Ureter (tissue), 1 donor: Measurements from ENCODE around the gene LRP6. TPM values are rescaled to one million over a fixed set of nuclear protein-coding genes. Genes with fewer than 3 reads are reported as not detected.
"Not testable (repeated sequence)": the region's sequence is repeated elsewhere in the genome, so short reads cannot be mapped to it uniquely, and the experiment has no call there.

Experiments used
- DNase-seq: peaks from one replicate; pipeline ENCODE4 v3.0.0-alpha.2; 2020; ENCODE audit warnings: low spot score
- total RNA-seq: library from RNA; stranded (reverse); gene quantifications from one replicate; pipeline ENCODE4 v1.2.4, GENCODE V29; 2023
- donor health status: DM: yes; HTN: yes; CAD: no.

LRP6 gene
- total RNA-seq, 1 donor from 2014 or later: 36.5 TPM

DNA sequence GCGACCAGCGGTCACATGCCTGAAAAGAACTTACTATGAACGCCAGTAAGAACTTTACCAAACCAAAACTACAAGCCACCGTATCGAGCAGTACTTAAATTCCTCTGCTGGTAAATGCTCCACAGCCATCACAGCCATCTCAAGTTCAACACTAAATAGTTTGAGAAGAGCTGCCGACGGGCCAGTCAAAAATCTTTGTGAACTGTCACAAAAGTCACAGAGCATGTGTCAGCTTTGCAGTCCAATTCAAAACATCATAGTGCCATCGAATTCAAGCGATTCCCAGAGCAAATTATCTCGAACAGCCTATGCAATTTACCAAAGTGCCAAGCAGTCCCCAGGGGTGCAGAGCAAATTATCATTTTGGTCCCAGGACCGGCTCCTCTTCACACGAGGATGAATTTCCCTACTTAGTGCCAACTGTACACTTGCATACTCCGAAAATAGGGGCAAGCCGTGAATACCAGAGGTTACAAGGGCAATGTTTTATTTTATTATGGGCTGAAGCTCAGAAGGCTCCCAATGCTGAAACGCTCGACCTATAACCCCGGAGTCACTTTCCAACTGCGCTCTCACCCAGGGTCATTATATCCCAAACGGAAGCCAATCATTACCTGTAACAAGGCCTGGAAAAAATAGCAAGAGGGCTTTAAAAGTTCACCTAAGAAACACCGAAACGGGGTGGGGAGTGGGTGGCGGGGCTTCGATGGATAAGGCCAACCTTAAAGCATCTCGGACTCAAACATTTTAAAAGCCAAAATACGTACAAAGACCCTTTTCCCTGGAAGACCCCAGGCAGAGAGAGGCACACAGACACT is 1.1 kb downstream of the LRP6 start:
- DNase-seq: no peak

DNA sequence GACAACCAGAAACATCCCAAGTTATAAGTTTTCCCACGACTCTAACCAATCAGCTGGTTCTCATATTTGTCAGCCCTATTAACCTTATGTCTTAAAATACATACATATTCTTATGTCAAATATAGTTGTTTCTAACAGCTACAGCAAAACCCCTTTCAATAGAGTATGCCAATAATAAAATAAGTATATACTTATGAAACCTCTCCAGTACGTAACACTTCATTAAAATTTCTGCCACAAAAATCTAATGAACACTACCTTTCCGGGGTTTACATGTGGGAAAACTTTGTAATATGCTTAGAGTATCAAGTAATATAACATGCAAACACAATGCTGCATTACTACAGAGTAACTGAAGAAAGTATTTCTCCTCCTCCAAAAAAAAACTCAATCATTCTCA is 1.8 kb downstream of the LRP6 start:
- no peak for DNase-seq

GRCh38 chr12:12263909-12264308 is 2.9 kb downstream of the LRP6 start:
- DNase-seq: no peak

DNA sequence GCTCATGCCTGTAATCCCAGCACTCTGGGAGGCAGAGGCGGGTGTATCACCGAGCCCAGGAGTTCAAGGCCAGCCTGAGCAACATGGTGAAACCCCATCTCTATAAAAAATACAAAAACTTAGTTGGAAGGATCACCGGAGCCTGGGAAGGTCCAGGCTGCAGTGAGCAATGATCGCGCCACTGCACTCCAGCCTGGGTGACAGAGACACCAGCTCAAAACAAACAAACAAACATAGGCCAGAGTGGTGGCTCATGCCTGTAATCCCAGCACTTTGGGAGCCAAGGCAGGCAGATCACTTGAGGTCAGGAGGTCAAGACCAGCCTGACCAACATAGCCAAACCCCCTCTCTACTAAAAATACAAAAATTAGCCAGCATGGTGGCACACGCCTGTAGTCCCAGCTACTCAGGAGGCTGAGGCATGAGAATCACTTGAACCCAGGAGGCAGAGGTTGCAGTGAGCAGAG is 10.5 kb downstream of the LRP6 start:
- not testable (repeated sequence) for DNase-seq

DNA sequence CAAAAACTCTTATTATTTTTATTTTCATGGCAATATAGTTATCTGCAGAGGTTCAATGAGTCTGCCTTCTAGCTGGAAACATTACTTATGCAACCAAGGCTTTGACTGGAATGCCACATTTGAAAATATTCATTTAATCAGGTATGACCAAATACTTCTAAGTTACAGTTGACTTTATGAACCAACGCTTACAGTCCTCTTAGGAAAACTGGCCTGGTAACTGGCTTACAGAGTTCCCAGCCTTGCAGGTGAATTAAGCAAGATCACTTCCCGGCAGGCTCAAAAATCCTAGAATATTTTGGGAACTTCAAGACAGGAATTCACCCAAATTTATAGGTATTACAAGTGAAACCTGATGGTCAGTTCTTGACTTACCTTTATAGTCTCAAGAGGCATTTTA is 12.3 kb downstream of the LRP6 start:
- no peak for DNase-seq

DNA sequence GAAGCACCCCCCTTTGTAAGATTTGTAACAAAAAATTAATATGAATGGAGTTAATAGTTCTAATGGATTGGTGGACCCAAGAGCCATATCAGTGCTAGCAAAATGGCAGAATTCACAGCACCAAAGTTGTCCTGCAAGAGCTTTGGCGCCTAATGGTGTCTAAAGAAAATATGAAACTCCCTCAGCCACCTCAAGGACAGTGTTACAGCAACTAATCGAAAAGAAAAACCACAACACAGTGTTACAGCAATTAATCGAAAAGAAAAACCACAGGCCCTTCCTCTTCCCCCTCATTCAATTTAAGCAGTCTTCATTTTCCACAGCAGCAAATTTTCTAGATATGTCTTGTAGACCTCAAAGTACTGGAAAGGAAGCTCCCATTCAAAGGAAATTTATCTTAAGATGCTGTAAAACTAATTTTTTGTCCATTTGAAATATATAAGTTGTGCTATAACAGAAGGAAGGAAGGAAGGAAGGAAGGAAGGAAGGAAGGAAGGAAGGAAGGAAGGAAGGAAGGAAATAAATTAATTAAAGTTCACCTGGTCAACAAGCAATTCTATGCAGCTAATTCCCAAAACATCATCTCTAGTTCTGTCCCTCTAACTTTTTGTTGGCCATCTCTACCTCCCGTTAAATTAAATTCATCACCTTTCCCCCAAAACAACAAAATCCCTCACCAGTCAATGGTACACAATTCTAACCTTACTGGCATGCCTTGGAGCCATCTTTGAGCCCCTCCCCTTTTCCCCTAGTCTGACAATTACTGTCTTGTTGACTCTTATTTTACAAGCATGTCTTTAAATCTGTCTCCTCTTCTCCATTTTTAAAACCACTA is 17.4 kb downstream of the LRP6 start:
- no peak for DNase-seq

GRCh38 chr12:12247584-12247983 is 19.3 kb downstream of the LRP6 start:
- no peak for DNase-seq

DNA sequence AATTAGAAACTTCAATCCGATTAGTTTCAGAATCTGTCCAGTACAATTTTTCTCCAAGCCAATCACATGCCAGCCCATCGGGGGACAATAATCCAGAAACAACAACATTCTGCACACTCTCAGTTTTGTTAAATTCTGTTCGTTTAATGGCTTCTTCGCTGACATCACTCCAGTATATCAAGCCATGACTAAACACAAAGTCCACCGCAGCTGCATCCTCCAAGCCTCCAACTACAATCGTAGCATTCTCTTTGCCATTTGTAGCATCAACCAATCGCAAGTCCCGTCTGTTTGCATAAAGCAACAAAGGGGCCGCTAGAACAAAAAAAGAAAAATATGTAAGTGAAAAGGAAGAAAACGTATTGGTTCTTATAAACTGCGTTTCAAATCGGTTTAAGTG is 22.5 kb downstream of the LRP6 start:
- no peak for DNase-seq

DNA sequence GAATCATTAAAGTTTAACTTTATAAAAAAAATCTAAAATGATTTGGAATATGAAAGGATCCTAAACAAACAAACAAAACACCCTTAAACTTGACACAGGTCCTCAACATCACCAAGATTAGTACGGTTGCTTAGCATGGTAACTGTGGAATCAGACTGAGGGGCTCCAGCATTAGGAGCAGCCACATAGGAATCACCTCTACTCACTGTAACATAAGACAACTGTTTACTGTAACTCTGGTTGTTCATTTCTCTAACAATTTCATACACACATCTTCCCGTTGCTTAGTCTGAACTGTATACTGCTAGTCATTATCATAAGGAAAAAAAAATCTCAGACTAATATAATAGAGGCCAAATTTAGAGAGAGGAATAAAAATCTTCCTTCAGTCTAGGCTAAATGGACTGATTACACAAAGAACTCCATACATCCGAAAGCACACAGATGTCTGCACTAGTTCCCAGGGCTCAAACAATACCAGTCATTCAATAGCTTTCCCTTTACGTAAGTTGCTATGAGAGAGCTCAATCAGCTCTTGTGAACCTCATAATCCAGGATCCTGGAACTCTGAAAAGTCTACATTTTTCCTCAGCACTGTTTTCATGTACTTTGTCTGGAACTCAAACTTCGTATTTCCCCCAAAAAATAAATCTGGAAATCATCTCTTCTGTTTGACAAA is 26.0 kb downstream of the LRP6 start:
- no peak for DNase-seq

DNA sequence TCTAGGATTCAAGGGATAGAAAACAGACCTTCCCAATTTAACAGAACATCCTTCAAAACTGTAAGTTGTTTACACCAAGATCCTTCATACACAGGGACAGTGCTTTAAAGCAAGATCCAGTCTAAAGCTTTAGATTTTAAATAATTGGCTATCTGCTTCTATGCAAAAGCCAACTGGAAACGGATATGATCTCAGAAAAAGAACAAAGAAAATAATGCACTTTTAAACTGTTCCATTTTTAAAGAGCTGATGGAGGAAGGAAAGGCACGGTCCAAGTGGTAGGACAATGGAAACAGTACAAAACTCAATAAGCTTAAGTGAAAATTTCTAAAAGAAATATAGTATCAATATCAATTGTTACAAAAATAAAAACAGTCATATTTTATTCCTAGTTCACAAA is 27.7 kb downstream of the LRP6 start:
- DNase-seq: no peak

GRCh38 chr12:12238605-12239004 is 28.2 kb downstream of the LRP6 start:
- DNase-seq: no peak

DNA sequence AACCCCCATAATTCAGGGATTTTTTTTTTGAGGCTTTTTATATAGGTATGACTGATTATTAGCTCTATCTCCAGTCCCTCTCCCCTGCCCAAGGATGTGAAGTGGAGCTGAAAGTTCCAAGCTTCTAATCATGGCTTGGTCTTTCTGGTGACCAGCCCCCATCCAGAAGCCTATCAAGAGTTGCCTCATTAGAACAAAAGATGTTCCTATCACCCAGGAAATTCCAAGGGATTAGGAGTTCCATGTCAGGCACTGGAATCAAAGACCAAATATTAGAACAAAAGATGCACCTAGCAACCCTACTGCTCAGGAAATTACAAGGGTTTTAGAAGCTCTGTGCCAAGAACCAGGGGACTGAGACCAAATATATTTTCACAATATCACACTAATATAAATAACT is 29.9 kb downstream of the LRP6 start:
- no peak for DNase-seq

- DNase-seq: no peak
These were observed 36.6 kb downstream of the LRP6 start for GRCh38 chr12:12230275-12230674.

DNA sequence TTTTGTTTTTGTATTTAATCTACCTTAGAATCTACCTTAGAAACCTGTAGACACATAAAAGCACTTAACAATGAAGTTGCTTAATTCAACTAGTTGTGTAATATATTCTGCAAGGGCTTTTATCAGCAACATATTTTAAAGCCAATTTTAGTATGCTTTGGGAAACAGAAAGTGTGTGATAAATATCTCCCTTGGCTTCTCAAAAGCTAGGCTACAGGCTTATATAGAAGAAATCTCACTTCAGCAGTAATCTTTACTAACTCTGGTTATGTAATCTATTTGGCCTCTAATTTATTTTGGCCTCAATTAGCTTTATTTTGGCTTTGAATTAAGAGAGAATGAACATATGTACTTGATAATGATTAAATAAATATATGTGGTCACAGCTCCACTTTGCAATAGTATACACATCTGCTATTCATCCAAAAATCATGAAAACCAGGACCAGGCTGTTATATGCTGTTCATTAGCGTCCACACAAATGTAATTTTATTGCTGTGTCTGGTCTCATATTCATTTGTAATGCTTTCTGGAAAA is 37.2 kb downstream of the LRP6 start:
- DNase-seq: no peak

DNA sequence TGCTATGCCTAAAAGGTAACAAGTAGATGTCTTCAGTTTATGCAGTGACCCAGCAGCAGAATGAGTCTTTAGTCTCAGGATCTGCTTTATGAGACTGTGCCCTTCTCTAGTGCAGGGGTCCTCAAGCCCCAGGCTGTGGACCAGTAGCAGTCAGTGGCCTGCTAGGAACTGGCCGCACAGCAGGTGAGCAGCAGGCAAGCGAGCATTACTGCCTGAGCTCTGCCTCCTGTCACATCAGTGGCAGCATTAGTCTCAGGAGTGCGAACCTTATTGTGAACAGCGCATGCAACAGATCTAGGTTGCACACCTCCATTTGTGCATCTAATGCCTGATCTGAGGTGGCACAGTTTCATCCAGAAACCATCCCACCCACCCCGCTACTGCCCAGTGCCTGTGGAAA is 38.4 kb downstream of the LRP6 start:
- no peak for DNase-seq

DNA sequence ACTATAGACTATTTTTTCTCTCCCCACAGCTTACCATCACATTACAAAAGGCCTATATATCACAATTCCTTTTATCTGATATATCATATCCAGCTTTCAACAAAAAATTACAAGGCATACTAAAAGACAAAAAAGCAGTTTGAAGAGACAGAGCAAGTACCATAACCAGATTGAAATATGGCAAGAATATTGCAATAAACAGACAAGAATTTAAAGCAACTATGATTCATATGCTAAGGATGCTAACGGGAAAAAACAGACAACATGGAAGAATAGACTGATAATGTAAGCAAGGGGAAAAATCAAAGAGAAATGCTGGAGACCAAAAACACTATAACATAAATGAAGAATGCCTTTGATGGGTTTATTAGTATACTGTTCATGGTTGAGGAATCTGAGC is 40.7 kb downstream of the LRP6 start:
- DNase-seq: no peak

- no peak for DNase-seq
These were observed 42.5 kb downstream of the LRP6 start for GRCh38 chr12:12224240-12224940.

- DNase-seq: no peak
These were observed 45.3 kb downstream of the LRP6 start for GRCh38 chr12:12221560-12221959.

GRCh38 chr12:12219664-12220063 is 47.2 kb downstream of the LRP6 start:
- DNase-seq: no peak

DNA sequence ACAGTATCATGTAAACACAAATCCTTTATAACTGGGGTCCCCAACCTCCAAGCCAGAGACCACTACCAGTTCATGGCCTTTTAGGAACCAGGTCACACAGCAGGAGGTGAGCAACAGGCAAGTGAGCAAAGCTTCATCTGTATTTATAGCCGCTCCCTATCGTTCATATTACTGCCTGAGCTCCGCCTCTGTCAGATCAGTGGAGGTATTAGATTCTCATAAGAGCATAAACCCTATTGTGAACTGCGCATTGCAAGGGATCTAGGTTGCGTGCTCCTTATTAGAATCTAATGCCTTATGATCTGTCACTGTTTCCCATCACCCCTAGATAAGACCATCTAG is 49.9 kb downstream of the LRP6 start:
- no peak for DNase-seq

DNA sequence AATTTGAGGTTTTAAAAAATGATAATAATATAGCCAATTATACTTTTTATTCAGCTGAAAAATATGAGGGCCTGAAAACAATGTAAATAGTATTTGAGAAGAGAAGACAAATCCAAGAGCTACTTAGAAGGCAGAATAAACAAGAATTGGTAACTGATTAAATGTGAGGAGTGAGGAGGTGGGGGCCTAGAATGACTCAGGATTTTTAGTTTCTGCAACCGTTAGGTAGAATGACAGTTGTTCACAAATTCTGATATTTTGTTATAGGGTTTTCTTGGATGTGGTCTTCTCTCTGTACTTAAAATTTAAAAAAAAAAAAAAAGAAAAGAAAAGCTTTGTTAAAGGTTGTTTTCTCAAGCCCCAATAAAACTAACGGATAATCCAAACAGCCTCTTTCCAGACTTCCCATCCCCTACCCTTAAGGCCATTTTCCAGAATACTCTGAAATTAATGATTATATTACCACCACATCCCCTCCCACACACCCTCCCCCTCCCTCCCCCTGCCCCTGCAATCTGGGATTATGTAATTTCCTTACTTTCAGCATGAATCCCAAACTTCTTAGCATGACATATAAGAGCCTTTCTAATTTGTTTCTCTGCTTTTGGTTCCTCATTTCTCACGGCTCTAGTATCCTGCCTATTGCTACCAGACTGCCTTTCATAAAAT is 50.4 kb downstream of the LRP6 start:
- no peak for DNase-seq
